ENCODE results near the gene NABP2.
"Not testable (repeated sequence)": the region's sequence is repeated elsewhere in the genome, so short reads cannot be mapped to it uniquely, and the experiment has no call there.

NABP2 gene

GRCh38 chr12:56260380-56260779 lies 36.2 kb downstream of the NABP2 start:
- DNase-seq (ENCODE audit: low read depth), result no peak

GRCh38 chr12:56260921-56261320 lies 36.8 kb downstream of the NABP2 start:
- no peak for DNase-seq (ENCODE audit: low read depth)
- no peak overlapping the region for H3K4me3 ChIP-seq (ENCODE audit: low read depth, low read length)
- TF ChIP-seq CTCF (IDR thresholded peaks at IDR 0.05; ENCODE audit: low read depth, low read length, missing control alignments), result no peak

More at GRCh38 chr12:56260380-56260779, 36.2 kb downstream of the NABP2 start:
- H3K4me3 ChIP-seq (ENCODE audit: low read depth, low read length), result no peak overlapping the region
- no peak for TF ChIP-seq CTCF (IDR thresholded peaks at IDR 0.05; ENCODE audit: low read depth, low read length, missing control alignments)

DNA sequence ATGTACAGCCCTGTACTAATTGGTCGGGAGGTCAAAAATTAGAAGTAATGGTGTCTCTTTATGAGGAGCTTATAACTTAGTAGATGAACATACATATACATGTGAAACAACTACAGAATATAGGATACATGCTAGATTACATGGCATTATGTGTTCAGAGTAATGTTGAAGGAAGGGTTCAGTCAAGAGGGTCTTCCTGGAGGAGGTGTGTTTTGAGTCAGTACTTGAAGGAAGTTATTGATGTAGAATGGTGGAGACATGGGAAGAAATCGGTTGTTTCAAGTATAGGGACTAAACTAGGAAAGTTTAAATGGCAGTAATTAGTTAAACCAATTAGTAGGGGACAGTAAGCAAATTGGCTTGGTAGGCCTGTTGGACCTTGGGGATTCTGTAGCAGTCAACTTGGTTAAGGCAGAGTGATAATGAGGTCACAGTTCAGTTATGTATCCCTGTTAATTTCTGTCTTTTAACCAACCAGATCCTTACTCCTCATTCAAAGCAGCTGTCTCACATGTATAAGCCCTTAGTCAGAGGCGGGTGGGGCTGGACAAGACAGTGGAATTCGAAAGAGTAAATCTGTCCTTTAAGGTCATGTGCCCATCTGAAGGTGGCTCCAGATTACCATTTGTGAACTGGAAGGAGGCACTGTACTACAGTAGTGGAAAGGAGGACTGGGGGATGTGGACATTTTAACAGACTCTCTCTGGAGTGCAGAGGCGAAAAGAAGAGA lies 37.5 kb downstream of the NABP2 start:
- TF ChIP-seq CTCF (IDR thresholded peaks at IDR 0.05; ENCODE audit: low read depth, low read length, missing control alignments), result no peak
- H3K4me3 ChIP-seq (ENCODE audit: low read depth, low read length), result no peak overlapping the region
- no peak for DNase-seq (ENCODE audit: low read depth)

- TF ChIP-seq CTCF (IDR thresholded peaks at IDR 0.05; ENCODE audit: low read depth, low read length, missing control alignments), result peak; percentile 8
- not testable (repeated sequence) for DNase-seq (ENCODE audit: low read depth); H3K4me3 ChIP-seq (ENCODE audit: low read depth, low read length)
These were observed 38.8 kb downstream of the NABP2 start for GRCh38 chr12:56262955-56263354.

DNA sequence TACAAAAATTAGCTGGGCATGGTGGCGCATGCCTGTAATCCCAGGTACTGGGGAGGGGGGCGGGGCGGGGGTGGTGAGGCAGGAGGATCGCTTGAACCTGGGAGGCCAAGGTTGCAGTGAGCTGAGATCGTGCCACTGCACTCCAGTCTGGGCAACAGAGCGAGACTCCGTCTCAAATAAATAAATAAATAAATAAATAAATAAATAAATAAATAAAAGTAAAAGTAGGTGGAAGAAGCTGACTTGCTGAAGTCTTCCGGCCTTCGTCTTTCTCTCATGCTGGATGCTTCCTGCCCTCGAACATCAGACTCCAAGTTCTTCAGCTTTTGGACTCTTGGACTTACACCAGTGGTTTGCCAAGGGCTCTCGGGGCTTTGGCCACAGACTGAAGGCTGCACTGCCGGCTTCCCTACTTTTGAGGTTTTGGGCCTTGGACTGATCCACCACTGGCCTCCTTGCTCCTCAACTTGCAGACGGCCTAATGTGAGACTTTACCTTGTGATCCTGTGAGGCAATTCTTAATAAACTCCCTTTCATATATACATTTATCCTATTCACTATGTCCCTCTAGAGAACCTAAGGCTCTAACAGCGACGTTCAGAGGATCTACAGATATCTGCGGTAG lies 42.0 kb downstream of the NABP2 start:
- DNase-seq (ENCODE audit: low read depth), result not testable (repeated sequence)
- H3K4me3 ChIP-seq (ENCODE audit: low read depth, low read length), result peak overlapping the region; percentile 66

DNA sequence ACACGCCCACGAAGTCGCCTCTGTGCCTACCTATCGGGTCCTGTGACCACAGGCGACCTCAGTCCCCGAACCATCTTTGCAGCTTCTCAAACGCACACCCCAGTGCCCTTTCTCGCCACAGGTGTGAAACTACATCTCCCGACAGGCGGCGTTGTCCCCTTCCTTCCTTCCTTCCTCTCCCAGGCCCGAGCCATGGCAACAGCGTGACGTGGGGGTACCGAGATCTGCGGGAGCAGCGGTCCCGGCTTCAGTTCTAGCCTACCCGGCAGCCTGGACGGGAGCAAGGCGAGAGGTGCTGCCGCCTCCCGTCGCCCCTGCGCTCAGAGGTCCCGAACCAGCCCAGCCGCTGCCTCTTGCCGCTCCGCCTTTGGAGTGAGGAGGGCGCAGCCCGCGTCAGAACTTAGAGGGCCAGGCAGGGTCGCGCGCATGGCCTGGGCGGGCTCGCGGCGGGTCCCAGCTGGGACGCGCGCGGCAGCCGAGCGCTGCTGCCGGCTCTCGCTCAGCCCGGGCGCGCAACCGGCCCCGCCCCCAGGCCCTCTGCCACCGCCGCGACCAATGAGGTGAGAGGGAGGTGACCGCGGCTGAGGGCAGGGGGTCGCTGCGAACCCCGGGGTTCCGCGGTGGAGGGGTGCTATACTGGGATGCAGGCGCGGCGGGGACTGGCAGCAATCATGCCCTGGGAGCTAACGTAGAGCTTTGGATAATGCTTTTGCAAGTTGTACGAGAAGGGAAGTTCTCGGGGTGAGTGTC lies 42.7 kb downstream of the NABP2 start, which contains the start of gene COQ10A:
Gene COQ10A (plus strand): TSS at position 250 of the 750 bp plus-strand sequence. CDS start 177 bp downstream, at position 427.
- peak; percentile 50 for TF ChIP-seq CTCF (IDR thresholded peaks at IDR 0.05; ENCODE audit: low read depth, low read length, missing control alignments)
- DNase-seq (ENCODE audit: low read depth), result peak; percentile 53
- peak within 1 kb of the TSS; percentile 66 for H3K4me3 ChIP-seq (ENCODE audit: low read depth, low read length)

- no peak for DNase-seq (ENCODE audit: low read depth)
- peak overlapping the region; percentile 66 for H3K4me3 ChIP-seq (ENCODE audit: low read depth, low read length)
- TF ChIP-seq CTCF (IDR thresholded peaks at IDR 0.05; ENCODE audit: low read depth, low read length, missing control alignments), result no peak
These were observed 43.4 kb downstream of the NABP2 start for GRCh38 chr12:56267443-56268071.
